Airway epithelial cell (primary cell): ENCODE data around the gene NEDD1. TPM values are rescaled to one million over a fixed set of nuclear protein-coding genes. Genes with fewer than 3 reads are reported as not detected.

Experiments
- total RNA-seq: library from RNA; depleted of rRNA; stranded (reverse); fragments of >200 nt; gene quantifications from 2 replicates; pipeline ENCODE4 v1.2.3, GENCODE V29; 2015

The NEDD1 gene
- 25.9 TPM in 2 replicates for total RNA-seq

DNA sequence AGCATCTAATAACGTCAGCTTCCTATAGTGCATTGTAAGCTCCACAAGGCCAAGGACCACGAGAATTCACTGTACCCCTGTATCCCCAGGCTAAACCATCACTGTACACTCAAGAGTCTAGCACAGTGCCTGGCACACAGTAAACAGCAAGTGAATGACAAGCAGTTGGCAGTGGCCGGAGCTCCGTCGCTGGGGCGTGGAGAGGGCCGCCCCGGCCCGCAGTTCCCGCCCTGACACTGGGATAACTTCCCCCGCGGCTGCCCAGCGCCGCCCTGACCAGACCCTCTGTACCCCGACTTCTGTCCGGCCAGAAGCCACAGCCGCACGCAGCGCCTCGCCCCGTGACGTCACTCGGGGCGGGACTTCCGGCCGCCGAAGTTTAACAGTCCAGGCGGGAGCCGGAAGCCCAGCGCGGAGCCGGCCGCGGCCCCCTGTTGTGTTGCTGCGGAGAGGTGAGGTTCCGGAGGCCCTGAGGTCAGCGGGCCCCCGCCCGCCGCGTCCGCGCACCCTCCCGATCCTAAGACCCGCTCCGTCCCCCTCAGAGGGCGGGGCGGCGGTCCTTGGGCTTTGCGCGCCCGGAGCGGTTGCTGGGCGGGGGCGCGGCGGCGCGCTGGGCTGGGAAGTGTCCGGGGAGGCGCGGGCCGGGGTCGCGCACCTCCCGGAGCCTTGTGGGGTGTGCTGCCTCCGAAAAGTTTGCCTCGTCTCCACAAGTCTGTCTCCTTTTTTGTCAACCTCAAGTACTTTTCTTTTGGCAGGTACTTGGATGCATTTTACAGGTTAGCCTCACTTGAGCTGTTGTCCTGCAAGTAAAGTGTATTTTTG lies at the start of gene NEDD1:
Gene NEDD1 (plus strand): TSS at position 409 of the 822 bp plus-strand sequence. CDS start 2,503 bp downstream, outside the sequence.

